Mesenchymal stem cell (in vitro differentiated cells and primary cell): Measurements from ENCODE around the gene CCDC127.
"Not testable (repeated sequence)": the region's sequence is repeated elsewhere in the genome, so short reads cannot be mapped to it uniquely, and the experiment has no call there.

ENCODE experiments used
- DNase-seq: peaks from one replicate; pipeline ENCODE4 v3.0.0-alpha.2; 2013
- H2AFZ ChIP-seq: one replicate; pipeline ENCODE4 v1.6.1; 2013; ENCODE audit warnings: low read depth, mild to moderate bottlenecking, control low read depth, inconsistent platforms, low read length, moderate library complexity
- H2AK5ac ChIP-seq: 2 replicates; pipeline ENCODE4 v1.6.1; 2013; ENCODE audit warnings: low read length, moderate library complexity, mild to moderate bottlenecking, inconsistent platforms; ENCODE audit not compliant: severe bottlenecking
- H2BK120ac ChIP-seq: one replicate; pipeline ENCODE4 v1.6.1; 2013; ENCODE audit warnings: low read depth, mild to moderate bottlenecking, inconsistent platforms, low read length, moderate library complexity
- H2BK12ac ChIP-seq, 2 experiments: one replicate each; pipeline ENCODE4 v1.6.1; 2013; ENCODE audit warnings: inconsistent platforms in 2 of 2, low read length in 2 of 2, mild to moderate bottlenecking in 2 of 2, moderate library complexity in 2 of 2, control low read depth in 1 of 2
- H2BK15ac ChIP-seq: one replicate; pipeline ENCODE4 v1.6.1; 2013; ENCODE audit warnings: mild to moderate bottlenecking, low read depth, inconsistent platforms; ENCODE audit not compliant: poor library complexity, severe bottlenecking
- H2BK5ac ChIP-seq: 2 replicates; pipeline ENCODE4 v1.6.1; 2013; ENCODE audit warnings: low read depth, mild to moderate bottlenecking, low read length, control low read depth, inconsistent platforms; ENCODE audit not compliant: poor library complexity, severe bottlenecking
- H3K14ac ChIP-seq, 2 experiments: one replicate each; pipeline ENCODE4 v1.6.1; 2013; ENCODE audit warnings: inconsistent platforms in 2 of 2, low read length in 2 of 2, control low read depth in 1 of 2, mild to moderate bottlenecking in 1 of 2, moderate library complexity in 1 of 2
- H3K18ac ChIP-seq, 2 experiments: one replicate each; pipeline ENCODE4 v1.6.1; 2013; ENCODE audit warnings: inconsistent platforms in 2 of 2, low read length in 2 of 2, control low read depth in 1 of 2, low read depth in 1 of 2, mild to moderate bottlenecking in 1 of 2
- H3K23ac ChIP-seq, 2 experiments: one replicate each; pipeline ENCODE4 v1.6.1; 2013; ENCODE audit warnings: inconsistent platforms in 2 of 2, low read length in 2 of 2, mild to moderate bottlenecking in 2 of 2, moderate library complexity in 2 of 2, control low read depth in 1 of 2
- H3K27ac ChIP-seq: 2 replicates; pipeline ENCODE4 v1.5.1; 2013; ENCODE audit warnings: mild to moderate bottlenecking, moderate library complexity, low read length, control low read depth, inconsistent platforms; ENCODE audit not compliant: poor library complexity, severe bottlenecking
- H3K27me3 ChIP-seq, 2 experiments: 2 replicates each; pipeline versions ENCODE4 v1.6.1 to v1.7.0; 2013; ENCODE audit warnings: low read length in 2 of 2, mild to moderate bottlenecking in 2 of 2, moderate library complexity in 2 of 2, control low read depth in 1 of 2, inconsistent platforms in 1 of 2; ENCODE audit not compliant: control insufficient read depth in 1 of 2, insufficient read depth in 1 of 2
- H3K36me3 ChIP-seq, 2 experiments: 2 replicates each; pipeline versions ENCODE4 v1.6.1 to v1.7.0; 2013; ENCODE audit warnings: low read length in 2 of 2, control low read depth in 1 of 2, inconsistent platforms in 1 of 2, low read depth in 1 of 2, mild to moderate bottlenecking in 1 of 2; ENCODE audit not compliant: insufficient read depth in 2 of 2, control insufficient read depth in 1 of 2
- H3K4ac ChIP-seq, 2 experiments: one replicate each; pipeline ENCODE4 v1.6.1; 2013; ENCODE audit warnings: inconsistent platforms in 2 of 2, low read length in 2 of 2, mild to moderate bottlenecking in 2 of 2, moderate library complexity in 2 of 2, control low read depth in 1 of 2, low read depth in 1 of 2
- H3K4me1 ChIP-seq: 2 replicates; pipeline ENCODE4 v1.6.1; 2013; ENCODE audit warnings: low read depth, low read length, control low read depth; ENCODE audit not compliant: control insufficient read depth, insufficient read depth
- H3K4me2 ChIP-seq: 2 replicates; pipeline ENCODE4 v1.6.1; 2013; ENCODE audit warnings: low read length, mild to moderate bottlenecking, inconsistent platforms; ENCODE audit not compliant: poor library complexity, severe bottlenecking
- H3K4me3 ChIP-seq, 2 experiments: 2 replicates each; pipeline versions ENCODE4 v1.5.1 to v1.7.0; 2013; ENCODE audit warnings: low read length in 2 of 2, mild to moderate bottlenecking in 2 of 2, control low read depth in 1 of 2, low read depth in 1 of 2; ENCODE audit not compliant: insufficient read depth in 1 of 2
- H3K79me1 ChIP-seq: replicated peaks from 2 replicates; pipeline ENCODE4 v1.6.1; 2013; ENCODE audit warnings: mild to moderate bottlenecking, control low read depth, low read length, inconsistent platforms; ENCODE audit not compliant: poor library complexity, severe bottlenecking
- H3K9ac ChIP-seq: 2 replicates; pipeline ENCODE4 v1.7.0; 2013; ENCODE audit warnings: mild to moderate bottlenecking, low read length, moderate library complexity
- H3K9me3 ChIP-seq: 2 replicates; pipeline ENCODE4 v1.7.0; 2013; ENCODE audit warnings: mild to moderate bottlenecking, low read length; ENCODE audit not compliant: control insufficient read depth
- H4K8ac ChIP-seq: one replicate; pipeline ENCODE4 v1.6.1; 2013; ENCODE audit warnings: inconsistent platforms, mild to moderate bottlenecking, low read length, moderate library complexity
- H4K91ac ChIP-seq: one replicate; pipeline ENCODE4 v1.6.1; 2013; ENCODE audit warnings: mild to moderate bottlenecking, low read length, inconsistent platforms
- WGBS: methylation state at CpG from one replicate; pipeline ENCODE4 v1.1.7; 2013; ENCODE audit warnings: mixed read lengths; 5-methylcytosine and 5-hydroxymethylcytosine counted together

Gene CCDC127

DNA sequence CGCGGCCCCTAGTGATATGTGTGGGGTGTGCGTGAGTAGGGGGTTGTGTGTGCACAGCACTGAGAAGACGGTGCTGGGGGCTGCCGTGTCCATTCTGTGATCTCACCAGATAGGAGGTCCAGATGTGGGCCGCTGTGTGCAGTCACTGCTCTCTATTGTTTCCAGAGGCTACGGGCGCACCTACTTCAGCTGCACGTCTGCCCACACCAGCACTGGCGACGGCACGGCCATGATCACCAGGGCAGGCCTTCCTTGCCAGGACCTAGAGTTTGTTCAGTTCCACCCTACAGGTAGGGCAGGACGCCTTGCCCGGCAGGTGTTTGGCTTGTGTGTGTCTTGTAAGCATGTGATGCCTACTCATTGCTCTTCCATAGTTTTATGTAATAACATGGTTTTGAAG is 12.8 kb upstream of the CCDC127 start:
- H4K8ac ChIP-seq = no peak overlapping the region
- no peak overlapping the region for H2BK5ac ChIP-seq
- H2AFZ ChIP-seq = no peak overlapping the region
- H3K9ac ChIP-seq = no peak overlapping the region
- no peak overlapping the region for H3K27ac ChIP-seq
- no peak overlapping the region for H3K4me3 ChIP-seq
- H2BK120ac ChIP-seq = no peak overlapping the region
- no peaks in the 10 kb centered on the region for H3K9me3 ChIP-seq
- H3K23ac ChIP-seq = no peak overlapping the region
- H3K4me2 ChIP-seq = no peak overlapping the region
- DNase-seq = no peak
- no peak overlapping the region for H3K14ac ChIP-seq
- H4K91ac ChIP-seq = no peak overlapping the region
- peaks cover 62 to 90% of the 10 kb centered on the region in 2 experiments for H3K36me3 ChIP-seq
- H2BK15ac ChIP-seq = no peak overlapping the region
- no peak overlapping the region for H3K18ac ChIP-seq
- peaks cover 17% of the 10 kb centered on the region for H3K79me1 ChIP-seq
- no peak overlapping the region for H3K4ac ChIP-seq
- 98% methylated on average over 12 of the region's 14 CpGs for WGBS
- no peaks in the 10 kb centered on the region for H3K4me1 ChIP-seq
- no peak overlapping the region for H2BK12ac ChIP-seq
- H2AK5ac ChIP-seq = no peak overlapping the region
- H3K27me3 ChIP-seq = no peaks in the 10 kb centered on the region

- H2BK12ac ChIP-seq = no peak overlapping the region
- no peak overlapping the region for H4K8ac ChIP-seq
- H3K79me1 ChIP-seq = peaks cover 28% of the 10 kb centered on the region
- H2BK120ac ChIP-seq = no peak overlapping the region
- H3K4me2 ChIP-seq = no peak overlapping the region
- no peak overlapping the region for H2BK5ac ChIP-seq
- H3K14ac ChIP-seq = no peak overlapping the region
- DNase-seq = no peak
- H3K4me1 ChIP-seq = no peaks in the 10 kb centered on the region
- no peak overlapping the region for H3K4ac ChIP-seq
- no peak overlapping the region for H3K23ac ChIP-seq
- no peak overlapping the region for H2AFZ ChIP-seq
- no peak overlapping the region for H3K9ac ChIP-seq
- H3K36me3 ChIP-seq = peaks cover 68 to 93% of the 10 kb centered on the region in 2 experiments
- H2BK15ac ChIP-seq = no peak overlapping the region
- H4K91ac ChIP-seq = no peak overlapping the region
- H3K9me3 ChIP-seq = no peaks in the 10 kb centered on the region
- no peak overlapping the region for H2AK5ac ChIP-seq
- WGBS = 100% methylated on average over 1 of the region's 3 CpGs
- no peak overlapping the region for H3K27ac ChIP-seq
- H3K4me3 ChIP-seq = no peak overlapping the region
- H3K27me3 ChIP-seq = no peaks in the 10 kb centered on the region
- H3K18ac ChIP-seq = no peak overlapping the region
These were observed 10.9 kb upstream of the CCDC127 start for GRCh38 chr5:228886-229285.

DNA sequence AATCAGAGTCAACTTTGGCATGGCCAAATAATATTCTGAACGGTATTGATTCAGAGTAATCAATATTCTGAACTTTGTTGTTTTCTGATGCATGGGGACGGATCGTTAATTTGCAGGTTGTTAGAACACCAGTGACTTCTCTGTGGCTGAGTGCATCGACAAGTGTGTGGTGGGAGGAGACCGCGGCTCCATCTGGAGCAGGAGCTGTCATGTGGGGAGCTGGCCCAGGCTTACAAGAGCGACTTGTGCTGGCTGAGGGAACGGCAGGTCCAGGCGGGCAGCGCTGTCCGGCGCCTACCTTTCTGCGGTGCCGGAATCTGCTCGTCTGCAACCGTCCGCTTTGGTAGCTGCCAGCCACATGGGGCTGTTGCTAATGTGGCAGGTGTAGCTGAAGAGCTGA is 9.4 kb upstream of the CCDC127 start:
- not testable (repeated sequence) for H2BK15ac ChIP-seq, H3K9me3 ChIP-seq, H2BK12ac ChIP-seq, H3K9ac ChIP-seq, H2AK5ac ChIP-seq, H3K18ac ChIP-seq, H2BK5ac ChIP-seq, H3K27me3 ChIP-seq, H3K4me3 ChIP-seq, DNase-seq, H2AFZ ChIP-seq, H3K4me1 ChIP-seq, H3K14ac ChIP-seq, H3K27ac ChIP-seq, H3K4me2 ChIP-seq, H3K4ac ChIP-seq, H3K23ac ChIP-seq, H4K91ac ChIP-seq, H2BK120ac ChIP-seq, H4K8ac ChIP-seq
- Histone ChIP-seq H3K79me1 (peaks cover 28% of the 10 kb centered on the region), H3K36me3 (peaks cover 61 to 81% of the 10 kb centered on the region in 2 experiments)
- WGBS = 96% methylated on average over 11 of the region's 17 CpGs

GRCh38 chr5:225334-225733 is 7.4 kb upstream of the CCDC127 start:
- peaks cover 21% of the 10 kb centered on the region for H3K79me1 ChIP-seq
- no peak overlapping the region for H3K14ac ChIP-seq
- H3K18ac ChIP-seq = no peak overlapping the region
- H4K8ac ChIP-seq = no peak overlapping the region
- H3K36me3 ChIP-seq = peaks cover 42 to 64% of the 10 kb centered on the region in 2 experiments
- no peak overlapping the region for H2AFZ ChIP-seq
- no peak overlapping the region for H3K9ac ChIP-seq
- WGBS = 99% methylated on average over 14 of the region's 14 CpGs
- no peak overlapping the region for H3K4me2 ChIP-seq
- H3K23ac ChIP-seq = no peak overlapping the region
- no peak overlapping the region for H3K27ac ChIP-seq
- H3K4me1 ChIP-seq = no peaks in the 10 kb centered on the region
- no peak overlapping the region for H2BK5ac ChIP-seq
- H2BK120ac ChIP-seq = no peak overlapping the region
- no peak overlapping the region for H2BK12ac ChIP-seq
- no peak overlapping the region for H2BK15ac ChIP-seq
- H3K4ac ChIP-seq = no peak overlapping the region
- no peak for DNase-seq
- H3K4me3 ChIP-seq = no peak overlapping the region
- H3K27me3 ChIP-seq = no peaks in the 10 kb centered on the region
- no peaks in the 10 kb centered on the region for H3K9me3 ChIP-seq
- no peak overlapping the region for H2AK5ac ChIP-seq
- no peak overlapping the region for H4K91ac ChIP-seq
